H1 (cell line): Measurements from ENCODE around the gene PMEPA1. TPM values are rescaled to one million over a fixed set of nuclear protein-coding genes. Genes with fewer than 3 reads are reported as not detected.

Experiments used
- CTCF ChIA-PET: fragments of 300-600 bp; sonication (Branson Sonifier 250); formaldehyde crosslinking; loops from one replicate; lab custom pipeline; 2021; ENCODE audit not compliant: partially characterized antibody; lab: Charles Lee
- POLR2A ChIA-PET: fragments of 300-600 bp; sonication (Branson Sonifier 250); formaldehyde crosslinking; loops from one replicate; lab custom pipeline; 2021; ENCODE audit warnings: inconsistent platforms; ENCODE audit not compliant: partially characterized antibody; lab: Charles Lee
- DNase-seq, 2 experiments: peaks; one replicate each; pipeline versions ENCODE4 v3.0.0 to v3.0.0-alpha.2; 2010 to 2022; ENCODE audit warnings: low spot score in 2 of 2, low read depth in 1 of 2, mixed read lengths in 1 of 2
- FAIRE-seq: peaks from 2 replicates; lab custom pipeline; 2011; peaks lifted over from hg19 to GRCh38; lab: Jason Lieb, UNC
- H2AFZ ChIP-seq: 2 replicates; pipeline ENCODE4 v1.8.1; 2012; ENCODE audit warnings: low read length, inconsistent platforms
- H2AK5ac ChIP-seq: 2 replicates; pipeline ENCODE4 v1.6.1; 2013; ENCODE audit warnings: low read depth, low read length
- H2BK120ac ChIP-seq: replicated peaks from 2 replicates; pipeline ENCODE3; 2013; ENCODE audit warnings: low read depth, low read length, inconsistent platforms
- H2BK12ac ChIP-seq: 2 replicates; pipeline ENCODE4 v1.6.1; 2013; ENCODE audit warnings: low read depth, low read length
- H2BK15ac ChIP-seq: 2 replicates; pipeline ENCODE4 v1.6.1; 2013; ENCODE audit warnings: low read length
- H2BK20ac ChIP-seq: 2 replicates; pipeline ENCODE4 v1.6.1; 2013; ENCODE audit warnings: low read length
- H2BK5ac ChIP-seq: 2 replicates; pipeline ENCODE4 v1.6.1; 2013; ENCODE audit warnings: low read depth, low read length
- H3K14ac ChIP-seq: 2 replicates; pipeline ENCODE4 v1.6.1; 2013; ENCODE audit warnings: inconsistent platforms; ENCODE audit not compliant: insufficient read length
- H3K18ac ChIP-seq: 2 replicates; pipeline ENCODE4 v1.6.1; 2013; ENCODE audit warnings: low read length; ENCODE audit errors: extremely low read depth
- H3K23ac ChIP-seq: 2 replicates; pipeline ENCODE4 v1.6.1; 2013; ENCODE audit warnings: inconsistent platforms; ENCODE audit not compliant: insufficient read length
- H3K23me2 ChIP-seq: 2 replicates; pipeline ENCODE4 v1.6.1; 2013; ENCODE audit warnings: low read depth, low read length
- H3K27ac ChIP-seq: 2 replicates; pipeline ENCODE4 v1.6.1; 2011; ENCODE audit warnings: low read depth, low read length, inconsistent platforms
- H3K27me3 ChIP-seq, 4 experiments: replicated peaks in 1 of 4; 1 replicate in 1 of 4; 2 replicates in 3 of 4; pipeline versions ENCODE4 v1.6.1 to v1.8.1; 2011 to 2013; ENCODE audit warnings: low read length in 3 of 4, mild to moderate bottlenecking in 3 of 4, inconsistent platforms in 2 of 4, mixed read lengths in 2 of 4, moderate library complexity in 1 of 4; ENCODE audit not compliant: control insufficient read depth in 3 of 4, insufficient read depth in 3 of 4; ENCODE audit errors: extremely low read depth in 1 of 4
- H3K36me3 ChIP-seq, 4 experiments: 2 replicates each; pipeline versions ENCODE4 v1.6.1 to v1.8.1; 2011 to 2013; ENCODE audit warnings: mild to moderate bottlenecking in 4 of 4, low read length in 3 of 4, moderate library complexity in 2 of 4, control low read depth in 1 of 4, inconsistent platforms in 1 of 4; ENCODE audit not compliant: insufficient read depth in 4 of 4, control insufficient read depth in 2 of 4
- H3K4ac ChIP-seq: replicated peaks from 2 replicates; pipeline ENCODE3; 2013; ENCODE audit warnings: low read length, low read depth, mixed read lengths, inconsistent platforms; ENCODE audit not compliant: insufficient read length
- H3K4me1 ChIP-seq, 4 experiments: replicated peaks in 1 of 4; 1 replicate in 1 of 4; 2 replicates in 3 of 4; pipeline versions ENCODE4 v1.6.1 to v1.8.1; 2011 to 2013; ENCODE audit warnings: low read length in 3 of 4, inconsistent platforms in 2 of 4, mixed read lengths in 1 of 4; ENCODE audit not compliant: insufficient read depth in 4 of 4, control insufficient read depth in 3 of 4
- H3K4me2 ChIP-seq, 2 experiments: 2 replicates each; pipeline versions ENCODE4 v1.6.1 to v1.8.1; 2011 to 2013; ENCODE audit warnings: low read depth in 2 of 2, low read length in 2 of 2, control low read depth in 1 of 2, inconsistent platforms in 1 of 2, mild to moderate bottlenecking in 1 of 2; ENCODE audit not compliant: insufficient read depth in 1 of 2
- H3K4me3 ChIP-seq, 4 experiments: fragments of 200-600, 300-600 bp in 1 of 4; sonication (generic), shearing (Covaris generic), sonication (Bioruptor Twin) in 1 of 4; 2 replicates each; pipeline versions ENCODE4 v1.5.1 to v1.8.1; 2011 to 2016; ENCODE audit warnings: low read length in 4 of 4, low read depth in 3 of 4, control low read depth in 2 of 4, inconsistent platforms in 2 of 4, mild to moderate bottlenecking in 2 of 4, mixed read lengths in 1 of 4, moderate library complexity in 1 of 4; ENCODE audit not compliant: insufficient read depth in 2 of 4; ENCODE audit errors: extremely low read depth in 1 of 4
- H3K56ac ChIP-seq: replicated peaks from 2 replicates; pipeline ENCODE3; 2013; ENCODE audit warnings: low read depth, mild to moderate bottlenecking, mixed read lengths, low read length, inconsistent platforms; ENCODE audit not compliant: insufficient read length
- H3K79me1 ChIP-seq: 2 replicates; pipeline ENCODE4 v1.6.1; 2013; ENCODE audit warnings: low read depth, low read length, control low read depth
- H3K79me2 ChIP-seq, 2 experiments: 2 replicates each; pipeline versions ENCODE4 v1.6.1 to v1.8.1; 2012 to 2013; ENCODE audit warnings: low read length in 2 of 2, mild to moderate bottlenecking in 2 of 2, inconsistent platforms in 1 of 2; ENCODE audit not compliant: insufficient read depth in 2 of 2, control insufficient read depth in 1 of 2
- H3K9ac ChIP-seq, 4 experiments: replicated peaks in 1 of 4; 1 replicate in 1 of 4; 2 replicates in 3 of 4; pipeline versions ENCODE4 v1.6.1 to v1.8.1; 2011 to 2013; ENCODE audit warnings: low read depth in 3 of 4, low read length in 3 of 4, control low read depth in 2 of 4, mild to moderate bottlenecking in 2 of 4, moderate library complexity in 2 of 4, inconsistent platforms in 1 of 4; ENCODE audit errors: extremely low read depth in 1 of 4
- H3K9me3 ChIP-seq, 2 experiments: 2 replicates each; pipeline versions ENCODE4 v1.6.1 to v1.8.1; 2012 to 2013; ENCODE audit warnings: mild to moderate bottlenecking in 2 of 2, moderate library complexity in 2 of 2, control low read depth in 1 of 2, inconsistent platforms in 1 of 2, low read depth in 1 of 2, low read length in 1 of 2, mixed read lengths in 1 of 2; ENCODE audit not compliant: insufficient read depth in 2 of 2
- H4K20me1 ChIP-seq, 2 experiments: replicated peaks in 1 of 2; 2 replicates each; pipeline versions ENCODE3 to v1.8.1; 2011 to 2013; ENCODE audit warnings: inconsistent platforms in 2 of 2, low read length in 2 of 2, mild to moderate bottlenecking in 1 of 2; ENCODE audit not compliant: insufficient read depth in 2 of 2, control insufficient read depth in 1 of 2
- H4K5ac ChIP-seq: 2 replicates; pipeline ENCODE4 v1.6.1; 2013; ENCODE audit warnings: low read length, low read depth, mixed read lengths, inconsistent platforms; ENCODE audit not compliant: insufficient read length
- H4K8ac ChIP-seq: 2 replicates; pipeline ENCODE4 v1.8.0; 2013; ENCODE audit warnings: mild to moderate bottlenecking, moderate library complexity, low read length, inconsistent platforms; ENCODE audit not compliant: insufficient read depth; ENCODE audit errors: extremely low read depth
- H4K91ac ChIP-seq: replicated peaks from 2 replicates; pipeline ENCODE3; 2013; ENCODE audit warnings: low read length, mixed read lengths, inconsistent platforms; ENCODE audit not compliant: insufficient read length
- FOSL1 ChIP-seq: IDR thresholded peaks from 2 replicates; pipeline ENCODE4 v1.6.1; 2011; ENCODE audit warnings: mild to moderate bottlenecking, low read depth, low read length, moderate library complexity; ENCODE audit not compliant: insufficient read depth
- SIRT6 ChIP-seq: IDR thresholded peaks from one replicate; pipeline ENCODE4 v1.7.1; 2012; ENCODE audit warnings: low read length, inconsistent platforms
- WGBS, 2 experiments: shearing (Covaris generic) in 1 of 2; methylation state at CpG; one replicate each; pipeline versions ENCODE4 v1.1.6 to v1.1.7; 2013 to 2015; ENCODE audit warnings: low lambda C conversion rate in 2 of 2, mixed read lengths in 2 of 2, inconsistent platforms in 1 of 2, low coverage in 1 of 2, missing lambda C conversion rate in 1 of 2; ENCODE audit not compliant: insufficient replicate concordance in 2 of 2, insufficient coverage in 1 of 2, insufficient read length in 1 of 2; ENCODE audit errors: extremely low coverage in 1 of 2, missing lambda C conversion rate in 1 of 2; 5-methylcytosine and 5-hydroxymethylcytosine counted together
- polyA plus RNA-seq, 7 experiments: library from polyadenylated mRNA; depleted of rRNA in 3 of 7; stranded (reverse) in 5 of 7; unstranded in 2 of 7; fragments of >200 nt in 5 of 7; fragments of 200-250 nt in 2 of 7; gene quantifications; 1 replicate in 5 of 7; 2 replicates in 1 of 7; 4 replicates in 1 of 7; pipeline versions ENCODE4 v1.2.1 to v1.2.3, GENCODE V29; 2011 to 2013; ENCODE audit warnings: missing spikeins in 2 of 7, mixed read lengths in 2 of 7
- total RNA-seq: library from RNA; stranded (reverse); fragmentation: NEBNext Ultra II Directional; extraction: Animal tissue kit (Norgen Biotek cat#: 25700); gene quantifications from 2 replicates; pipeline ENCODE4 v1.2.1, GENCODE V29; 2021

Gene PMEPA1
- total and polyA plus RNA-seq, 2 of the 8 experiments (the other 6 are each of a cell fraction or from before 2014, with no cell fraction given) = 12.7 to 20.5 TPM

- Histone ChIP-seq H3K23ac (no peak overlapping the region), H2BK20ac (no peak overlapping the region), H3K79me1 (peaks cover 28% of the 10 kb centered on the region), H4K20me1 (peaks cover 12 to 15% of the 10 kb centered on the region in 2 experiments), H3K9me3 (no peaks in the 10 kb centered on the region), H4K5ac (no peak overlapping the region), H2AK5ac (no peak overlapping the region), H3K18ac (no peak overlapping the region), H2BK5ac (no peak overlapping the region), H2BK15ac (no peak overlapping the region), H3K56ac (no peak overlapping the region), H3K23me2 (no peaks in the 10 kb centered on the region), H3K4me2 (peak overlapping the region; percentile 29 to 39; a peak in 2 of 4 replicates), H3K36me3 (no peaks in the 10 kb centered on the region), H3K9ac (no peak overlapping the region), H3K4me3 (no peak overlapping the region), H3K79me2 (peaks cover 4 to 58% of the 10 kb centered on the region in 2 experiments; a peak in 3 of 4 replicates), H4K8ac (no peak overlapping the region), H4K91ac (no peak overlapping the region), H3K27ac (no peak overlapping the region), H2AFZ (no peak overlapping the region), H2BK120ac (no peak overlapping the region), H3K4ac (no peak overlapping the region), H3K4me1 (peaks cover 8 to 44% (median 17%) of the 10 kb centered on the region in 4 experiments), H2BK12ac (no peak overlapping the region), H3K27me3 (no peaks in the 10 kb centered on the region), H3K14ac (no peak overlapping the region)
- POLR2A ChIA-PET = interaction anchor here (1.2 to 2.3 kb wide), 2 partner anchors 23 to 26 kb away, joined by 3 to 9 read pairs; partner anchors contain the start of gene PMEPA1
- no peak for FAIRE-seq
- 77% methylated on average over 5 of the region's 5 CpGs; no CpG with 5 or more reads in 1 of the 2 experiments for WGBS, 2 experiments
- DNase-seq = no peak
- CTCF ChIA-PET = interaction anchor here (1.2 to 4.0 kb wide), 5 partner anchors 11 to 495 kb away, joined by 3 to 20 read pairs (median 4); no protein-coding TSS in a partner anchor
- TF ChIP-seq SIRT6 = no peak
- TF ChIP-seq FOSL1 = no peak
Observed at GRCh38 chr20:57684808-57685140, 25.0 kb downstream of the PMEPA1 start.
